ENCODE data around the gene NQO1.

NQO1 gene

DNA sequence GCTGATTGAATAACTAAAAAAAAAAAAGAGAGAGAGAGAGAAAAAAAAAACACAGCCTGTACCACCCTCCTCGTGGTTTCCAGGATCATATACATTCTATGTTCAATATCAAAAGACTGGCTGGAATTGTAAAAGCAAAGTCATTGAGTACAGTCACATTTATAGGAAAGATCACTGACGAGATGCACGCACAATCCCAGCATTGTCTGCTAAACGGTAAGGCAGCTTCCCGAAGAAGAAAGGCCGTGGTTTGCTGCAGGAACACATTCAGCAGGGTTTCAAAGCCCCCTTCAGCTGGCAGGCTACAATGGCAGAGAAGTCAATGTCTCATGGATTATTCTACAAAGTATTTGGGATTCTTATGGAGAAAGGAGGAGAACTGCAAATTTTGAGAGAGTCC, 9.3 kb downstream of the NQO1 start:
- TF ChIP-seq, protein P1, sequence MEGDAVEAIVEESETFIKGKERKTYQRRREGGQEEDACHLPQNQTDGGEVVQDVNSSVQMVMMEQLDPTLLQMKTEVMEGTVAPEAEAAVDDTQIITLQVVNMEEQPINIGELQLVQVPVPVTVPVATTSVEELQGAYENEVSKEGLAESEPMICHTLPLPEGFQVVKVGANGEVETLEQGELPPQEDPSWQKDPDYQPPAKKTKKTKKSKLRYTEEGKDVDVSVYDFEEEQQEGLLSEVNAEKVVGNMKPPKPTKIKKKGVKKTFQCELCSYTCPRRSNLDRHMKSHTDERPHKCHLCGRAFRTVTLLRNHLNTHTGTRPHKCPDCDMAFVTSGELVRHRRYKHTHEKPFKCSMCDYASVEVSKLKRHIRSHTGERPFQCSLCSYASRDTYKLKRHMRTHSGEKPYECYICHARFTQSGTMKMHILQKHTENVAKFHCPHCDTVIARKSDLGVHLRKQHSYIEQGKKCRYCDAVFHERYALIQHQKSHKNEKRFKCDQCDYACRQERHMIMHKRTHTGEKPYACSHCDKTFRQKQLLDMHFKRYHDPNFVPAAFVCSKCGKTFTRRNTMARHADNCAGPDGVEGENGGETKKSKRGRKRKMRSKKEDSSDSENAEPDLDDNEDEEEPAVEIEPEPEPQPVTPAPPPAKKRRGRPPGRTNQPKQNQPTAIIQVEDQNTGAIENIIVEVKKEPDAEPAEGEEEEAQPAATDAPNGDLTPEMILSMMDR (IDR thresholded peaks at IDR 0.05) = no peak

DNA sequence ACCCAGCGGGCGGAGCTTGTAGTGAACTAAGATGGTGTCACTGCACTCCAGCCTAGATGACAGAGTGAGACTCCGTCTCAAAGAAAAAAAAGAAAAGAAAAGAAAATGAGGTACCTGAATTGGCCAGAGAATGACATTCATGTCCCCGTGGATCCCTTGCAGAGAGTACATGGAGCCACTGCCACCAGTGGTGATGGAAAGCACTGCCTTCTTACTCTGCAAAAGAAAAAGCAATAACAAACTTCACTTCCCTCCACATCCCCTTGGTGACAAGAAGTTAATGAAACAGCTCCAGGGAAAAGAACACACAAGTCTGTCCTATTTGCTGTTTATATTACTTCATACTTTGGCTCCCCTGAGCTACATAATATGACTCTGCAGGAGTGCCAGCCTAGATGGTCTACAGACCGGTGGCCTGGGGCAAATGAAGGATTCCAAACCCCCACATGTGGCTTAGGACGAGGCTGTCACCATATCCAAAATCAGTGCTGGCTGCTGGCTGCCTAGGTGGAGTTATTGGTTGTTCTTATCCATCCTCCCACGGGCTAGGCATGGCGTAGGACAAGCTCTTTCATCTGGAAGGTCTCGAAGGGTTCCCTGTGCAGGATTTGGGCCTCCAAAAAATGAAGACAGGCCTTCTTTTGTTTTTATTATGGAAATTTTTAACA, 13.3 kb downstream of the NQO1 start:
- TF ChIP-seq, protein P1 (IDR thresholded peaks at IDR 0.05) = no peak

DNA sequence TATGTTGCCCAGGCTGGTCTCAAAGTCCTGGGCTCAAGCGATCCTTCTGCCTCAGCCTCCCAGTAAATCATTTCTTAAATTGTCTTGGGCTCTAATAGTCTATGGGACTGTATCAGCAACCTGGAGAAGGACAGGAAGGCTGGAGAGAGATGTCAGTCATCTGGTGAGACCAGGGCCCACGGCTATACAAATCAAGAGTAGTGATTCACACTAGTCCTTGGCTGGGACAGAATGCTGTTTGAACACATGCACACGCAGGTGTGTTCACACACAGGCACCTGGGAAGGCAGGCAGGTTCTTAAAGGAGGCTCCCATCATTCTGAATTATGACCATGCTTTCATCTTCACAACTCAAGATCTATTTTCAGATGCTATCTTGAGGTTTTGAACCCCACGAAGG, 14.1 kb downstream of the NQO1 start:
- TF ChIP-seq, protein P1 (IDR thresholded peaks at IDR 0.05) = no peak

DNA sequence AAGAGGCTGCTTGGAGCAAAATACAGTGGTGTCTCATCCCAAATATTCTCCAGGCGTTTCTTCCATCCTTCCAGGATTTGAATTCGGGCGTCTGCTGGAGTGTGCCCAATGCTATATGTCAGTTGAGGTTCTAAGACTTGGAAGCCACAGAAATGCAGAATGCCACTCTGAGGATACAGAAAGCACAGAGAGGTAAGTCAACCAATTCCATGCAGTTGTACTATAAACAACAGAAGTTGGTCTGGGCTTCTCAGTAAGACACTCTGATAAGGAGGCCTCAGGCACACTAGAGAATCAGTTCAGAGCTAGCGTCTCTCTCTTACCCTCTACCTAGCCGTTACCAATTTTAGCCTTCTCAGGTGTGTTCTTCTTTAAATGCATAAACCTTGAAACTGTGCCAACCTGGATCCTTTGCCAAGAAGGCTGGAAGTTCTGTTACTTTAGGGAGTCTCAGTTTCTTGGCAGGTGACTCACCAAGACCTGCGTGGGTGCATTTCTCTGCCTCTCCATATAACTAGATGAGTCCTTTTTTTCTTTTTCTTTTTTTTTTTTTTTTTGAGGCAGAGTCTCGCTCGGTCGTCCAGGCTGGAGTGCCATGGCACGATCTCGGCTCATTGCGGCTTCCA, 15.1 kb downstream of the NQO1 start:
- TF ChIP-seq, protein P1 (IDR thresholded peaks at IDR 0.05) = no peak

DNA sequence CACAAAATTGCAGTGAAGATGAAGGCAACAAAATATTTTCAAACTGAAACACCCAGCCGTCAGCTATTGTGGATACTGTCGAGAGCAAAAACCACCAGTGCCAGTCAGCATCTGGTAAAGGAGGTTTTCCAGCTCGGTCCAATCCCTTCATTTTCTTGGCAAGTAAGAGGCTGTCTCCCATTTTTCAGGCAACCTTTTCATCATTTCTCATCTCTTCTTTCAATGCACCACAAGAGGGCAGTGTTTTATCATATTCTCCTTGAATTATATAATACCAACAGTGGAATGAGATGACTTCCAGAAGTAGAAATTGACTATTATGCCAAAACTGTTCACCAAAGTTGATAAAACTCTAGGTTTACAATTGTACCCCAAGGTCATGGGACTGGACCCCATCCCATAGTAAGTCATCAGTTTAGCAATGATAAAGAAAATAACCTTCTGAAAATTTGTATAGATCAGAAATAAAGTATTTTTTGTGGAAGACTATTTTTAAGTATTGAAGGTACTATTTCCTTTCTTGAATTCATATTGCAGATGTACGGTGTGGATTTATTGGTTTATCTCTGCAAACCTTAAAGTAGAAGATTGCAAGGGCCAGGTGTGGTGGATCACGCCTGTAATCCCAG, 16.8 kb downstream of the NQO1 start:
- TF ChIP-seq, protein P1 (IDR thresholded peaks at IDR 0.05) = peak; percentile 68

DNA sequence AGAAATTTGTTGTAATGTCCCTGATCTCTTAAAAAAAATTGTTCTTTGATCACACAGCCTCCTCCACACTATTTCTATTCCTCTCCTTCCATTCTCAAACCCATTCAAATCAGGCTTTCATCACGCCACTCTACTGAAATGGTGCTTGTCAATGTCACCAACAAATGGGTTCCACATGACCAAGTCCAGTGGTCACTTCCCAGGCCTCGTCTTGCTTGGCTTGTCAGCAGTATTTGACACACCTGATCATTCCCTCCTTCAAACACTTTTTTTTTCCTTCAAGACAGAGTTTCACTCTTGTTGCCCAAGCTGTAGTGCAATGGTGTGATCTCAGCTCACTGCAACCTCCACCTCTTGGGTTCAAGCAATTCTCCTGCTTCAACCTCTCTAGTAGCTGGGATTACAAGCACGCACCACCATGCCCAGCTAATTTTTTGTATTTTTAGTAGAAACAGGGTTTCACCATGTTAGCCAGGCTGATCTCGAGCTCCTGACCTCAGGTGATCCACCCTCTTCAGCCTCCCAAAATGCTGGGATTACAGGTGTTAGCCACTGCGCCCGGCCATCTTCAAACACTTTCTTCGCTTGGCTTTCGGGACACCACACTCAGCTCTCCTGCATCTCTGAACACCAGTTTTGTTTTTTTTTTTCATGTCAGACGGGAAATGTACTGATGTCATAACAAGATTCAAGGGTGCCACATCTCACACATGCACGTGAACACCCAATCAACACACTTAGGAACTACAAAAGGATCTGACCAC, 18.3 kb downstream of the NQO1 start:
- TF ChIP-seq, protein P1 (IDR thresholded peaks at IDR 0.05) = no peak

DNA sequence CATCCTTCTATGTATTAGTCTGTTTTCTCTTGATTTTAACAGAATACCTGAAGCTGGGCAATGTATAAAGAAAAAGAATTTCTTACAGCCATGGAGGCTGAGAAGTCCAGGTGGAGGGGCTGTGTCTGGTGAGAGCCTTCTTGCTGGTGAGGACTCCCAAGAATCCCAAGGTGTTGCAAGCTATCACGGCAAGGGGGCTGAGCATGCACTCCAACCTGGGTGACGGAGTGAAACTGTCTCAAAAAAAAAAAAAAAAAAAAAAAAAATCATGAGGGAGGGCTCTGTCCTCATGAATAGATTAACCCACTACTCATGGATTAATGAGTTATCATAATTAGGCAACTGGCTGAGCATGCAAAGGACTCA, 19.4 kb downstream of the NQO1 start:
- TF ChIP-seq, protein P1 (IDR thresholded peaks at IDR 0.05) = no peak
